ENCODE data around the gene MICB. TPM values are rescaled to one million over a fixed set of nuclear protein-coding genes. Genes with fewer than 3 reads are reported as not detected.

Gene MICB
- total and polyA plus RNA-seq, 9 of the 15 experiments (the other 6 are each of a cell fraction or from before 2014, with no cell fraction given): 13.3 to 34.5 (median 19.8) TPM

GRCh38 chr6:31558631-31559500, 60.9 kb downstream of the MICB start (continued):
- TF ChIP-seq POLR2H (tag; IDR thresholded peaks at IDR 0.05; ENCODE audit: low read depth): peak; percentile 41; the same call in 1 of the 2 replicates
- TF ChIP-seq RFX1 (IDR thresholded peaks at IDR 0.05): no peak
- peak; percentile 72; the same call in 1 of the 2 replicates for TF ChIP-seq ZBTB7A (IDR thresholded peaks at IDR 0.05; ENCODE audit: borderline replicate concordance, control insufficient read depth, low read depth, low read length)
- peak in 1 of 2 experiments; percentile 31; a peak in 2 of 4 replicates for TF ChIP-seq TRIM24 (IDR thresholded peaks at IDR 0.05)
- peak; percentile 95 for TF ChIP-seq BACH1 (tag; IDR thresholded peaks at IDR 0.05)
- peak; percentile 93 for TF ChIP-seq VEZF1 (CRISPR knock-in tag; IDR thresholded peaks at IDR 0.05)
- TF ChIP-seq ZNF584 (CRISPR knock-in tag; IDR thresholded peaks at IDR 0.05; ENCODE audit: low read depth): peak; percentile 93
- TF ChIP-seq SOX6 (IDR thresholded peaks at IDR 0.05): 0 out of 2 replicates have a peak, but pooled peaks have one; percentile 8
- TF ChIP-seq POLR2AphosphoS5 (IDR thresholded peaks at IDR 0.05; ENCODE audit: control insufficient read depth, insufficient read depth, low read depth, low read length): 0 out of 2 replicates have a peak, but pooled peaks have one; percentile 50
- peak; percentile 97 for TF ChIP-seq NFE2 (IDR thresholded peaks at IDR 0.05; ENCODE audit: low read depth)
- peak; percentile 86 for TF ChIP-seq SMARCE1 (IDR thresholded peaks at IDR 0.05)
- 0 out of 2 replicates have a peak, but pooled peaks have one; percentile 53 for TF ChIP-seq ZNF583 (CRISPR knock-in tag; IDR thresholded peaks at IDR 0.05)
- TF ChIP-seq ZNF3 (CRISPR knock-in tag; IDR thresholded peaks at IDR 0.05): no peak
- no peak for TF ChIP-seq EHMT2 (IDR thresholded peaks at IDR 0.05)
- no peak for TF ChIP-seq TCFL5 (CRISPR knock-in tag; conservative IDR thresholded peaks at IDR 0.05)
- peak; percentile 68 for TF ChIP-seq NCOR1 (IDR thresholded peaks at IDR 0.05)
- 0 out of 2 replicates have a peak, but pooled peaks have one; percentile 21 for TF ChIP-seq NFIC (IDR thresholded peaks at IDR 0.05)
- TF ChIP-seq NR1H2 (CRISPR knock-in tag; IDR thresholded peaks at IDR 0.05): no peak
- TF ChIP-seq ZNF23 (CRISPR knock-in tag; IDR thresholded peaks at IDR 0.05): no peak
- no peak for TF ChIP-seq ZBED1 (IDR thresholded peaks at IDR 0.05)
- peak; percentile 72; the same call in 1 of the 2 replicates for TF ChIP-seq ZNF263 (CRISPR knock-in tag; IDR thresholded peaks at IDR 0.05; ENCODE audit: borderline replicate concordance)
- TF ChIP-seq, protein P1, sequence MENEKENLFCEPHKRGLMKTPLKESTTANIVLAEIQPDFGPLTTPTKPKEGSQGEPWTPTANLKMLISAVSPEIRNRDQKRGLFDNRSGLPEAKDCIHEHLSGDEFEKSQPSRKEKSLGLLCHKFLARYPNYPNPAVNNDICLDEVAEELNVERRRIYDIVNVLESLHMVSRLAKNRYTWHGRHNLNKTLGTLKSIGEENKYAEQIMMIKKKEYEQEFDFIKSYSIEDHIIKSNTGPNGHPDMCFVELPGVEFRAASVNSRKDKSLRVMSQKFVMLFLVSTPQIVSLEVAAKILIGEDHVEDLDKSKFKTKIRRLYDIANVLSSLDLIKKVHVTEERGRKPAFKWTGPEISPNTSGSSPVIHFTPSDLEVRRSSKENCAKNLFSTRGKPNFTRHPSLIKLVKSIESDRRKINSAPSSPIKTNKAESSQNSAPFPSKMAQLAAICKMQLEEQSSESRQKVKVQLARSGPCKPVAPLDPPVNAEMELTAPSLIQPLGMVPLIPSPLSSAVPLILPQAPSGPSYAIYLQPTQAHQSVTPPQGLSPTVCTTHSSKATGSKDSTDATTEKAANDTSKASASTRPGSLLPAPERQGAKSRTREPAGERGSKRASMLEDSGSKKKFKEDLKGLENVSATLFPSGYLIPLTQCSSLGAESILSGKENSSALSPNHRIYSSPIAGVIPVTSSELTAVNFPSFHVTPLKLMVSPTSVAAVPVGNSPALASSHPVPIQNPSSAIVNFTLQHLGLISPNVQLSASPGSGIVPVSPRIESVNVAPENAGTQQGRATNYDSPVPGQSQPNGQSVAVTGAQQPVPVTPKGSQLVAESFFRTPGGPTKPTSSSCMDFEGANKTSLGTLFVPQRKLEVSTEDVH (IDR thresholded peaks at IDR 0.05; ENCODE audit: low read depth, partially characterized antibody): peak; percentile 46

Measured in K562 (cell line).